BLaER1 (cell line): ENCODE results near the gene HOXA11.

ENCODE experiments used
- H3K27ac ChIP-seq: shearing (Covaris generic); formaldehyde crosslinking; 2 replicates; pipeline ENCODE4 v1.8.1; 2022
- H3K27me3 ChIP-seq: shearing (Covaris generic); formaldehyde crosslinking; 2 replicates; pipeline ENCODE4 v1.8.1; 2022
- H3K36me3 ChIP-seq: shearing (Covaris generic); formaldehyde crosslinking; 2 replicates; pipeline ENCODE4 v1.8.1; 2022
- H3K4me1 ChIP-seq: shearing (Covaris generic); formaldehyde crosslinking; 2 replicates; pipeline ENCODE4 v1.8.1; 2022
- H3K4me2 ChIP-seq: shearing (Covaris generic); formaldehyde crosslinking; 2 replicates; pipeline ENCODE4 v1.8.1; 2022
- H3K4me3 ChIP-seq: shearing (Covaris generic); formaldehyde crosslinking; 2 replicates; pipeline ENCODE4 v1.8.1; 2022
- H3K9ac ChIP-seq: shearing (Covaris generic); formaldehyde crosslinking; 2 replicates; pipeline ENCODE4 v1.8.1; 2022
- H3K9me3 ChIP-seq: shearing (Covaris generic); formaldehyde crosslinking; 2 replicates; pipeline ENCODE4 v1.8.1; 2022
- H4K20me1 ChIP-seq: shearing (Covaris generic); formaldehyde crosslinking; 2 replicates; pipeline ENCODE4 v1.8.1; 2022
- Cebpa-rat ChIP-seq: shearing (Covaris generic); IDR thresholded peaks from 2 replicates; pipeline ENCODE4 v1.8.1; 2022

Gene HOXA11

DNA sequence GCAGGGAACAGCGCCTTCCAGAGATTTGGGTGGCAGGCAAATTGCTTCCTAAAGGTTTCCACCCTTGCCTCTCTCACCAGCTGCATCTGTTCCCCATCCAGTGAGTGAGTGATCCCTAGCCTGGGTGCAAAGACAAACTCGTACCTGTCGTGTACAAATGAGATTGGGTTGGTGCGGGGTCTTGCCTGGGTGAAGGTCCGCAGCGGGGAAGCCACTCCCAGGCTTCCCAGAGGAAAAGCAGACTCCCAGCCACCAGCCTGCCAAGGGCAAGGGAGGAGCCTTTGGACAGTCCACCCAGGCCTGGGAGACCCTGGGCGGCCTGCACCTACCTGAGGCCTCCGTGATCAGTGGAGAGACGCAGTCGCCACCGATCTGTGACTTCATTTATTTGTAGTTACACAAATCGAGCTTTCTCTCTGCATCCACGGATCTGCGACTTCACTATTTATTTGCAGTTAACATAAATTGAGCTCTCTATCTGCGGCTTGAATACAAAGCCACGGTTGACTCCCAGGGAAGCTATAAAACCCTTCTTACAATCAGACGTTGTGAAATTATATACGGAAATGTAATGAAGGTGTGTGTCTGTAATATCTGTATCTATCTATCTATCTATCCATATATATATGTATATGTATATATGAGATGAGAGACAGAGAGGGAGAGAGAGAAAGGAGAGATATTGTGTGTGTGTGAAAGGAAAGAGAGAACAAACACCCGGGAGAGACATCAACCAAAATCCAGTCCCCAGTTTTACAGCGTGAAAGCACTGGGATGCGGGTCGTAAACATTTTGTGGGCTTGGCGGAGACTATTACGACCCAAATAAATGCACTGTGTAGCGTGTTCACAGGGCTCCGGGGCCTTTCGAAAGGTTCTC, 25.5 kb downstream of the HOXA11 start:
- H4K20me1 ChIP-seq: peaks cover 88% of the 10 kb centered on the region
- H3K27me3 ChIP-seq: peaks cover 100% of the 10 kb centered on the region
- peak overlapping the region; percentile 95; the same call in 1 of the 2 replicates for H3K4me2 ChIP-seq
- no peak overlapping the region for H3K9ac ChIP-seq
- no peak for TF ChIP-seq Cebpa-rat
- no peak overlapping the region for H3K4me3 ChIP-seq
- peaks cover 9% of the 10 kb centered on the region for H3K4me1 ChIP-seq
- peaks cover 41% of the 10 kb centered on the region for H3K9me3 ChIP-seq
- H3K36me3 ChIP-seq: no peaks in the 10 kb centered on the region
- no peak overlapping the region for H3K27ac ChIP-seq

DNA sequence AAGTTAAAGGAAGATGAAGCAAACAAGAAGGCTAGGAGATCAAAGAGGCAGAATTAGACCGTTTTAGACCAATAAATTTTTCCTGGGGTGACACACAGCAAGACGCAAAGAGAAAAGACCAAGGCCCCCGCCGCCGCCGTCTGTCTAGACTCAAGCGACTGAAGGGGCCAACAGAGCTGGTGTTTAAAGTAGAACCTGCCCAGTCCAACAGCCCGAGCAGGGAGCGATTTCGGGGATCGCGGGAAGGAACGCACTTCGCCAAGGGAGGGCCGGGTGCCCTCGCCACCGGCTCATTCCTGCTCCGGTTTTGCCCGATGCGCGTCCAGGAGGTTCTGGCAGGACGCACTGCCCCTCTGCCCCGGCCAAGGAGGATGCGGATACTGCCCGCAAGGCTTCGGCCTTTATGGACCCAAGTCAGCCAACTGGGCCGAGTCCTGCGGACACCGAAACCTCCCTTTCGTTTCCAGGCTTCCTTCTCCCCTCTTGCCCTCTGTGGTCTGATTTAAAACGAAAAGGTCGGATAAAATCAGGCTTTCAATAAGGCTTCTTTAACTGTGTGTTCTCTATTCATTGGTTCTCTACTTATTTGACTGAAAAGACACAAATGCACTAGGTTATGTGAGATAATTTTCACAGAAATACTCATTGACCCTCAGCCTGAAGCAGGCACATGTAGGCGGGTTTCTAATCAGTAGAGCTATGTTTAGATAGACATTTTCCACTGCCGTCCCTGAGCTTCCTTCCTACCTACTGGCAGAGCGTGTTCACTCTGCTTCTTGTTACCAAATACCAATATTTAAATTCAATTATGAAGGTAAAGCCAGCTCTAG, 26.4 kb downstream of the HOXA11 start:
- Histone ChIP-seq H3K4me2 (no peak overlapping the region), H3K27me3 (peaks cover 100% of the 10 kb centered on the region), H4K20me1 (peaks cover 88% of the 10 kb centered on the region), H3K9ac (no peak overlapping the region), H3K36me3 (no peaks in the 10 kb centered on the region), H3K4me1 (peaks cover 9% of the 10 kb centered on the region), H3K4me3 (no peak overlapping the region), H3K9me3 (peaks cover 41% of the 10 kb centered on the region), H3K27ac (no peak overlapping the region)
- TF ChIP-seq Cebpa-rat: no peak

DNA sequence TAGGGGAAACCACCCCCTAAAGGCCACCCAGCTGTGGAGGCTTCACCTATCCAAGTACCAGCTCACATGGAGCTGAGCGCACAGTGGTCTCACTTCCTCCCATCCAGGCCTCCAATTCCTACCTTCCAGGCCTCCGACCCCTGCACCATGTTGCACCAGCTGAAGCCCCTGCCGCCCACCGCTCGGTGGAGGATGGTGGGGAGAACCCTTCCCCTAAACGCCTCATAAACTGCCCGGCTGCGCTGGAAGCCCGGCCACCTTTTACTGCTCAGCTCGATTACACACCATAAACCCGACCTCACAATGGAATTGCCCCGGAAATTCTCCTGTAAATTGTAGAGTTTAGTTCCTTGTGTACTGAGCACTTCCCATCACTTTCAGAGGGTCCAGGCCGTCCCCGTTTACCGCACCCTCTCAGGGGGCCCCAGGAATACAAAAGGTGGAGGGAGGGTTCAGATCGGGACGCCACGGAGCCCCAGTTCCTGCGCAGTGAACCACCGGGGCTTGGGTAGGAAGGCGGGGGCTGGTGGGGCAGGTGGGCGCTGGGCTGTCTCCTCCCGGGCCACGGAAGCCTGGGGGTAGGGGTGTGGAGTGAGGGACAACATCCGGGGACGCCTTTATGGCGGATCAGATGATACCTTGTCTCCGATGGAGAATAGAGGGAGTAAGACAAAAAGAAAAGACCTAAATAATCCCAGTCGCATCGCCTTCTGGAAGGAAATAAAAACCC, 27.2 kb downstream of the HOXA11 start:
- no peak for TF ChIP-seq Cebpa-rat
- Histone ChIP-seq H3K4me3 (no peak overlapping the region), H3K36me3 (no peaks in the 10 kb centered on the region), H3K4me2 (no peak overlapping the region), H4K20me1 (peaks cover 88% of the 10 kb centered on the region), H3K27me3 (peaks cover 100% of the 10 kb centered on the region), H3K4me1 (peaks cover 9% of the 10 kb centered on the region), H3K9ac (no peak overlapping the region), H3K9me3 (peaks cover 41% of the 10 kb centered on the region), H3K27ac (no peak overlapping the region)

DNA sequence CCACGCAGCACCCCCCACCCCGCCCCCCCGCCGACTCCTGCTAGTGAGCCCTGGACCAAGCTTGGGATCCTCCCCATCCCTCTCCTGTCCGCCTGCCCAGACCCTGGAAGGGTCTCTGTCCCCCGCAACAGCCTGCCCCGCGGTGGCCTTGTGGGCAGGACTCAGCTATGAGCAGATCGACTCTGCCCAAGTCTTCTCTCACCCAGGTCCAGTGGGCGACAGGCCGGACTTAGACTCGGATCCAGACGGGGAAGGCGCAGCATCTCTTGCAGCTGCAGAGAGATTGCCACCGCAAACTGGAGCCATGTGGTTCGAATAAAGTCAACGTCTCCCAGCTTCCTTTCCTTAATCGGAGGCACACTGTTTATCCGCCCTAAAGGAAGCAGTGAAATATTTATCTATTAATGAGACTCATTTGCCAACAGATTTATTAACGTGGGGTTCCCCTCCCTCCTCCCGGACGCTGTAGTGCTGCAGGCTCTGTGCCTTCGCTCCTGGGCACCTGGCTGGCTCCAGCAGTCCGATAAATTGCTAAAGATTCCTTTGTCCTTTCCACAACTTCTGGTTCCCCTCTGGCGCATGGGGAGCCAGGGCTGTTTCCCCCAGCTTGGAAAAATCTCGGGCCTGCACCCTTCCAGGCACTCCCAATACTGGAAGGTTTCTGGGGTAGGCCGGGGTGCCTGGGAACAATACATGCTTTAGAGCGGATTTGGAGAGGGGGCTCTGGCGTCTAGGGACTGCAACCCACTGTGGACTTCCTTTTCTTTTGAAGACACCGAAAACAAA, 27.9 kb downstream of the HOXA11 start:
- no peak overlapping the region for H3K4me3 ChIP-seq
- no peak for TF ChIP-seq Cebpa-rat
- H4K20me1 ChIP-seq: peaks cover 88% of the 10 kb centered on the region
- peaks cover 100% of the 10 kb centered on the region for H3K27me3 ChIP-seq
- H3K36me3 ChIP-seq: no peaks in the 10 kb centered on the region
- H3K9ac ChIP-seq: no peak overlapping the region
- H3K9me3 ChIP-seq: peaks cover 41% of the 10 kb centered on the region
- no peak overlapping the region for H3K27ac ChIP-seq
- no peak overlapping the region for H3K4me2 ChIP-seq
- peaks cover 13% of the 10 kb centered on the region for H3K4me1 ChIP-seq

DNA sequence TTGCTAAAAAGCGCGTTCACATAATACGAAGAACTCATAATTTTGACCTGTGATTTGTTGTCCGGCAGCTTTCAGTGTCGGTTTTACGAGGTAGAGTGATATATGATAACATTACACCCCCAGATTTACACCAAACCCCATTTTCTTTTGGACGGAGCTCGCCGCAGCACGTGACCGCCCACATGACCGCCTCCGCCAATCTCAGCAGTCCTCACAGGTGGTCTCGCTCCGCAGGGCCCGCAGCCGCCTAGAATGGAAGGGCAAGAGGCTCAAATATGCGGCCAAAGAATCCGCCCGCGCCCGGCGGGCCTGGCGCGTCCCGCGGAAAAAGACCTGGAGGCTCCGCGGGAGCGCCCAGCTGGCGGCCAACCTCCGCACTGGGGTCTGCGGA, 28.5 kb downstream of the HOXA11 start, which contains the start of gene HOXA7:
HOXA7 (minus strand) TSS at position 168 of the 391 bp plus-strand sequence; CDS start at position 38, 130 bp downstream.
- TF ChIP-seq Cebpa-rat: no peak
- Histone ChIP-seq H3K9ac (no peak within 1 kb of the TSS), H3K4me1 (peaks cover 19% of the 10 kb centered on the region), H3K4me2 (no peak within 1 kb of the TSS), H3K27ac (no peak within 1 kb of the TSS), H3K36me3 (no peaks in the 10 kb centered on the region), H3K9me3 (peaks cover 41% of the 10 kb centered on the region), H3K4me3 (0 out of 2 replicates have a peak within 1 kb of the TSS, but pooled peaks have one; percentile 23), H4K20me1 (peaks cover 89% of the 10 kb centered on the region), H3K27me3 (peaks cover 100% of the 10 kb centered on the region)

DNA sequence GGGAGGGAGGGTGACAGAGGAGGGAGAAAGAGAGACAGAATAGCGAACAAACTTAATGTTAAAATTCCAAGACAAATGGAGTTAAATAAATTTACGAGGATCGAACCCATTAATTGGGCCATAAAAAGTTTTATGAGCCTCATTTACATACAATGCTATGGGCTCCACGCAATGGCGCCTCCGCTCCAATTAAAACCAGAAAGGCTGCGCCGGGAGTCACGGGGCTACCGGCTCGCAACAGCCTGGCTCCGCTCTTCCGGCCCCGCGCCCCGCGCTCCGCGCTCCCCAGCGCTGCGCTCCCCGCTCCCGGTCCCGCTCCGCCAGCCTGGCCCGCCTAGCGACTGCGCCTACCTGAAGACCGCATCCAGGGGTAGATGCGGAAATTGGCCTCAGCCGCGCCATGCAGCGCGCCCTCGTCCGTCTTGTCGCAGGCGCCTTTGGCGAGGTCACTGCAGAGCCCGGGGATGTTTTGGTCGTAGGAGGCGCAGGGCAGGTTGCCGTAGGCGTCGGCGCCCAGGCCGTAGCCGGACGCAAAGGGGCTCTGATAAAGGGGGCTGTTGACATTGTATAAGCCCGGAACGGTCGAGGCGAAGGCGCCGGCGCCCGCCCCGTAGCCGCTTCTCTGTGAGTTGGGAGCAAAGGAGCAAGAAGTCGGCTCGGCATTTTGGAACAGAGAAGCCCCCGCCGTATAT, 29.1 kb downstream of the HOXA11 start:
- peaks cover 41% of the 10 kb centered on the region for H3K9me3 ChIP-seq
- no peak overlapping the region for H3K4me2 ChIP-seq
- H4K20me1 ChIP-seq: peaks cover 94% of the 10 kb centered on the region
- H3K36me3 ChIP-seq: no peaks in the 10 kb centered on the region
- H3K4me3 ChIP-seq: 0 out of 2 replicates have a peak overlapping the region, but pooled peaks have one; percentile 23
- H3K4me1 ChIP-seq: peaks cover 24% of the 10 kb centered on the region
- no peak for TF ChIP-seq Cebpa-rat
- H3K9ac ChIP-seq: no peak overlapping the region
- peaks cover 100% of the 10 kb centered on the region for H3K27me3 ChIP-seq
- H3K27ac ChIP-seq: no peak overlapping the region

DNA sequence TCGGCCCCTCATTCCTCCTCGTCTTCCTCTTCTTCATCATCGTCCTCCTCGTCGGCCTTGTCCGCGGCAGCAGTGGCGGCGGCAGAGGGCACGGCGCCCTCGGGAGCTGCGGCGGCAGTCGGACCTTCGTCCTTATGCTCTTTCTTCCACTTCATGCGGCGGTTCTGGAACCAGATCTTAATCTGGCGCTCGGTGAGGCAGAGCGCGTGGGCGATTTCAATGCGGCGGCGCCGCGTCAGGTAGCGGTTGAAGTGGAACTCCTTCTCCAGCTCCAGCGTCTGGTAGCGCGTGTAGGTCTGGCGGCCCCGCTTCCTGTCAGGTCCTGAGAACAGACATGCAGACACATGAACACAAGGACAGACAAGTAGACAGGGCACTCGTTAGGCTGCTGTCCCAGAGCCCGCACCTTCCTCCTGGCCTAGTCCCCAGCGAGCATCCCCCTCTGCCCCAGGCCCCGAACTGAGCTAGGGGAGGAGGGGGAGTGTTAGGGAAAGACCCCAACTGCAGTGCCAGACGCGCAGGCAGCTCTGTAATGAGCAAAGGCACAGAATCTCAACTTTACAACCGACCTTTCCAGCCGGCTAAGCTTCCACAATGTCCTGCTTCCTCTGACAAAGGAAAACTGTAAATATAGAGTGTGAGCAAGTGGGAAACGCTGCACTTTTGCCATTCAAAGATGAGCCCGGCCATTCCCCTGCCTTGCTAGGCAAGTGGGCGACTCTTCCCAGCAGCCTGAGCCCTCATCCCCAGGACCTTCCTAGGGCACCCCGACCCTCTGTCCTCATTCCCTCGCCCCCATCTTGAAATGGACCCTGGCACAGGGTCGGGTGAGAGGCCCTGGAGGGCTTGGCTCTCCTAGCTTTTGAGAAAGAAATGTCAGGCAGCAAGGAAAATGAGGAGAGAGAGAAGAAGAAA, 29.9 kb downstream of the HOXA11 start:
- Histone ChIP-seq H3K4me3 (0 out of 2 replicates have a peak overlapping the region, but pooled peaks have one; percentile 23), H3K27ac (no peak overlapping the region), H3K9me3 (peaks cover 41% of the 10 kb centered on the region), H3K36me3 (no peaks in the 10 kb centered on the region), H4K20me1 (peaks cover 88% of the 10 kb centered on the region), H3K27me3 (peaks cover 100% of the 10 kb centered on the region), H3K4me1 (peaks cover 17% of the 10 kb centered on the region), H3K9ac (no peak overlapping the region), H3K4me2 (no peak overlapping the region)
- TF ChIP-seq Cebpa-rat: no peak

DNA sequence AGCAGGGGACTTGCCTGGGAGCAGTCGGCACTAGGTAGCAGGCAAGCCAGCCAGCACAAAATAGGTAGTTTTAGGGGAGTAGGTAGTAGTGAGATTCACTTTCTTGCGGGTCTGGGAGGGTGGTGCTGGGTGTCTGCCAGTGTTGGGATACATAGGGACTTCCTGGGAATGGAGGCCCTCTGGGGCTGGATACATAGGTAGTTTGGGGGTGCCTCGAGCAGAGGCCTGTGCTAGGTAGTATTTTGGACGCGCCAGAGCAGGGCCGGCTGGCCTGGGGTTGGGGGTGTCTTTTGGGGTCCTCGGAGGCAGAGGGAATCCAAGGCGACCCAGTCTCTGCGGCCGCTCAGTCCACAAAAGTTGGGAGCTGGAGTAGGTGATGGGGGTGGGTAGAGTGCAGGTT, 30.7 kb downstream of the HOXA11 start:
- Histone ChIP-seq H4K20me1 (peaks cover 80% of the 10 kb centered on the region), H3K9me3 (peaks cover 41% of the 10 kb centered on the region), H3K4me1 (peaks cover 16% of the 10 kb centered on the region), H3K36me3 (no peaks in the 10 kb centered on the region), H3K27me3 (peaks cover 100% of the 10 kb centered on the region), H3K27ac (no peak overlapping the region), H3K4me3 (no peak overlapping the region), H3K9ac (no peak overlapping the region), H3K4me2 (no peak overlapping the region)
- no peak for TF ChIP-seq Cebpa-rat
